K562 (cell line): Measurements from ENCODE around the gene SPNS1. TPM values are rescaled to one million over a fixed set of nuclear protein-coding genes. Genes with fewer than 3 reads are reported as not detected.

Source experiments
- BCL6 ChIP-seq: fragments of 250-450 bp; sonication (Bioruptor Pico); IDR thresholded peaks from 2 replicates; pipeline ENCODE4 v1.4.0; 2020
- EHMT2 ChIP-seq: fragments of 450-650 bp; IDR thresholded peaks from 2 replicates; pipeline ENCODE4 v1.6.1; 2018; ENCODE audit warnings: antibody characterized with exemption
- EWSR1 ChIP-seq: fragments of 450-650 bp; IDR thresholded peaks from 2 replicates; pipeline ENCODE4 v1.6.1; 2018; ENCODE audit warnings: borderline replicate concordance, mild to moderate bottlenecking, low read depth, moderate library complexity; ENCODE audit not compliant: partially characterized antibody
- EZH2 ChIP-seq: IDR thresholded peaks from 2 replicates; pipeline ENCODE4 v1.6.1; 2012; ENCODE audit warnings: low read depth, mild to moderate bottlenecking, inconsistent platforms, low read length, borderline replicate concordance
- MAFG ChIP-seq: fragments of 450-650 bp; conservative IDR thresholded peaks from 2 replicates; pipeline ENCODE4 v1.6.1; 2016; ENCODE audit warnings: missing genetic modification characterization, missing compliant biosample characterization
- MECOM ChIP-seq: fragments of 250-450 bp; sonication (Bioruptor Pico); IDR thresholded peaks from 2 replicates; pipeline ENCODE4 v1.8.0; 2022; ENCODE audit warnings: inconsistent platforms
- NFIC ChIP-seq: fragments of 450-650 bp; IDR thresholded peaks from 2 replicates; pipeline ENCODE4 v1.6.1; 2017; ENCODE audit warnings: mild to moderate bottlenecking, inconsistent platforms
- POLR3A ChIP-seq: IDR thresholded peaks from 2 replicates; pipeline ENCODE4 v1.6.1; 2011; ENCODE audit warnings: borderline replicate concordance, mild to moderate bottlenecking, moderate library complexity; ENCODE audit not compliant: insufficient read length, insufficient read depth; ENCODE audit errors: extremely low read depth
- RCOR1 ChIP-seq, 2 experiments: IDR thresholded peaks; 2 replicates each; pipeline ENCODE4 v1.6.1; 2012; ENCODE audit warnings: low read depth in 2 of 2, low read length in 2 of 2, borderline replicate concordance in 1 of 2, improper control_type of control experiment in 1 of 2
- SMARCA4 ChIP-seq: fragments of 450-650 bp; IDR thresholded peaks from 2 replicates; pipeline ENCODE4 v1.6.1; 2016
- SNIP1 ChIP-seq: fragments of 450-650 bp; IDR thresholded peaks from 2 replicates; pipeline ENCODE4 v1.7.1; 2017; ENCODE audit warnings: low read depth, mild to moderate bottlenecking
- STAT5B ChIP-seq: fragments of 250-450 bp; sonication (Bioruptor Pico); IDR thresholded peaks from 2 replicates; pipeline ENCODE4 v1.8.0; 2021; ENCODE audit warnings: mild to moderate bottlenecking, inconsistent platforms
- ZNF143 ChIP-seq: sonication (generic); formaldehyde crosslinking; IDR thresholded peaks from 2 replicates; pipeline ENCODE4 v1.9.0; 2022; ENCODE audit warnings: mild to moderate bottlenecking, missing genetic modification reagents
- ZNF184 ChIP-seq: sonication (generic); formaldehyde crosslinking; IDR thresholded peaks from 2 replicates; pipeline ENCODE4 v1.5.0; 2020; ENCODE audit warnings: missing genetic modification reagents
- ZNF408 ChIP-seq: fragments of 250-450 bp; sonication (Bioruptor Pico); IDR thresholded peaks from 2 replicates; pipeline ENCODE4 v1.4.0; 2020; ENCODE audit warnings: low read depth, mild to moderate bottlenecking, moderate library complexity
- ZNF644 ChIP-seq: fragments of 200-800 bp; sonication (Bioruptor generic); IDR thresholded peaks from 2 replicates; pipeline ENCODE4 v1.6.1; 2016; ENCODE audit warnings: low read depth, missing genetic modification characterization, missing compliant biosample characterization
- polyA plus RNA-seq, 8 experiments: library from polyadenylated mRNA; depleted of rRNA in 4 of 8; stranded (reverse) in 5 of 8; unstranded in 3 of 8; fragments of >200 nt; fragmentation: Nextera tagmentation in 2 of 8; fragmentation: Illumina TruSeq in 1 of 8; extraction: Ambion mirVana in 2 of 8; extraction: Trizol in 1 of 8; gene quantifications; 2 replicates each; pipeline versions ENCODE4 v1.2.1 to v1.2.3, GENCODE V29; 2011 to 2014; ENCODE audit warnings: inconsistent platforms in 1 of 8, missing spikeins in 1 of 8
- total RNA-seq, 7 experiments: library from RNA; depleted of rRNA in 6 of 7; stranded (reverse); fragments of >200 nt in 6 of 7; fragmentation: Illumina TruSeq in 2 of 7; extraction: Trizol in 2 of 7; gene quantifications; 2 replicates each; pipeline versions ENCODE4 v1.2.1 to v1.2.3, GENCODE V29; 2011 to 2021; ENCODE audit warnings: low replicate concordance in 1 of 7
- TF ChIP-seq, protein P1 (sequence below): fragments of 450-650 bp; conservative IDR thresholded peaks from 2 replicates; pipeline ENCODE4 v1.6.1; 2016; ENCODE audit warnings: missing genetic modification characterization, low read depth, mild to moderate bottlenecking, control low read depth, missing compliant biosample characterization
- TF ChIP-seq, protein P2 (sequence below): fragments of 250-450 bp; sonication (Bioruptor Pico); IDR thresholded peaks from 2 replicates; pipeline ENCODE4 v1.4.0; 2020; ENCODE audit warnings: mild to moderate bottlenecking
- TF ChIP-seq, protein P3 (sequence below), 2 experiments: fragments of 200-800 bp in 1 of 2; sonication (Bioruptor generic) in 1 of 2; sonication (generic) in 1 of 2; formaldehyde crosslinking in 1 of 2; IDR thresholded peaks in 1 of 2; conservative IDR thresholded peaks in 1 of 2; 2 replicates each; pipeline versions ENCODE4 v1.5.0 to v1.6.1; 2016 to 2020; ENCODE audit warnings: missing compliant biosample characterization in 1 of 2, missing genetic modification characterization in 1 of 2, missing genetic modification reagents in 1 of 2
- TF ChIP-seq, protein P4 (sequence below): IDR thresholded peaks from 2 replicates; pipeline ENCODE4 v1.6.1; 2011; ENCODE audit not compliant: insufficient read length; ENCODE audit errors: extremely low read depth
- TF ChIP-seq, protein P5 (sequence below): sonication (generic); formaldehyde crosslinking; IDR thresholded peaks from 2 replicates; pipeline ENCODE4 v1.8.0; 2022; ENCODE audit warnings: missing genetic modification reagents, mild to moderate bottlenecking, moderate library complexity, borderline replicate concordance
- TF ChIP-seq, protein P6 (sequence below): IDR thresholded peaks from 2 replicates; pipeline ENCODE4 v1.6.1; 2014; ENCODE audit warnings: antibody characterized with exemption

Gene SPNS1
- total and polyA plus RNA-seq, 9 of the 15 experiments (the other 6 are each of a cell fraction or from before 2014, with no cell fraction given) = 0.58 to 64.9 (median 13.7) TPM

DNA sequence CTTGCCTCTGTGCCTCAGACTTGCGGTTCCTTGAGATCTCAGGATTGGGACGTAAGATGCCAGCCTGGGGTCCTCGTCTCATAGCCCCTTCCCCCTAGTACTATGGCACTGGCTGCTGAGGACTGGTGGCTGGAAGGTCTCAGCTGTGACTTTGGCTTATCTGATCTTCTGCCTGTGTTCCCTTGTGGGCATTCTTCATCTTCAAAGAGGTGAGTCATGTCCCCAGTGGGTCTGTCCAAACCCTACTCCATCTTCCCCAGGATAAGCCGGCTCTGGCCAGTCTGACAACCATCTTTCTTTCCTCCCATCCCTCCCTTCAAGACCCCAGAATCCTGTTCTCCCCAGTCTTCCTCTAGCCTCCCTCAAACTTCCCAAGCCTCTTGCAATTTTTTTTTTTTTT lies 39.2 kb upstream of the SPNS1 start (continued):
- TF ChIP-seq, protein P1, sequence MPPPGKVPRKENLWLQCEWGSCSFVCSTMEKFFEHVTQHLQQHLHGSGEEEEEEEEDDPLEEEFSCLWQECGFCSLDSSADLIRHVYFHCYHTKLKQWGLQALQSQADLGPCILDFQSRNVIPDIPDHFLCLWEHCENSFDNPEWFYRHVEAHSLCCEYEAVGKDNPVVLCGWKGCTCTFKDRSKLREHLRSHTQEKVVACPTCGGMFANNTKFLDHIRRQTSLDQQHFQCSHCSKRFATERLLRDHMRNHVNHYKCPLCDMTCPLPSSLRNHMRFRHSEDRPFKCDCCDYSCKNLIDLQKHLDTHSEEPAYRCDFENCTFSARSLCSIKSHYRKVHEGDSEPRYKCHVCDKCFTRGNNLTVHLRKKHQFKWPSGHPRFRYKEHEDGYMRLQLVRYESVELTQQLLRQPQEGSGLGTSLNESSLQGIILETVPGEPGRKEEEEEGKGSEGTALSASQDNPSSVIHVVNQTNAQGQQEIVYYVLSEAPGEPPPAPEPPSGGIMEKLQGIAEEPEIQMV (tag) = no peak
- TF ChIP-seq, protein P2, sequence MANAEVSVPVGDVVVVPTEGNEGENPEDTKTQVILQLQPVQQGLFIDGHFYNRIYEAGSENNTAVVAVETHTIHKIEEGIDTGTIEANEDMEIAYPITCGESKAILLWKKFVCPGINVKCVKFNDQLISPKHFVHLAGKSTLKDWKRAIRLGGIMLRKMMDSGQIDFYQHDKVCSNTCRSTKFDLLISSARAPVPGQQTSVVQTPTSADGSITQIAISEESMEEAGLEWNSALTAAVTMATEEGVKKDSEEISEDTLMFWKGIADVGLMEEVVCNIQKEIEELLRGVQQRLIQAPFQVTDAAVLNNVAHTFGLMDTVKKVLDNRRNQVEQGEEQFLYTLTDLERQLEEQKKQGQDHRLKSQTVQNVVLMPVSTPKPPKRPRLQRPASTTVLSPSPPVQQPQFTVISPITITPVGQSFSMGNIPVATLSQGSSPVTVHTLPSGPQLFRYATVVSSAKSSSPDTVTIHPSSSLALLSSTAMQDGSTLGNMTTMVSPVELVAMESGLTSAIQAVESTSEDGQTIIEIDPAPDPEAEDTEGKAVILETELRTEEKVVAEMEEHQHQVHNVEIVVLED = no peak
- TF ChIP-seq EWSR1 (no peak), ZNF644 (tag) (no peak), MECOM (CRISPR knock-in tag) (no peak), NFIC (no peak), EZH2 (no peak), SMARCA4 (peak; percentile 44; the same call in 1 of the 2 replicates), ZNF143 (CRISPR knock-in tag) (no peak), ZNF184 (CRISPR knock-in tag) (no peak), MAFG (tag) (no peak), EHMT2 (0 out of 2 replicates have a peak, but pooled peaks have one; percentile 44), POLR3A (no peak), ZNF408 (CRISPR knock-in tag) (no peak), RCOR1 (IDR thresholded peaks at IDR 0.05; ENCODE audit: borderline replicate concordance in 1 of 2, low read depth in 2 of 2, low read length in 2 of 2) (peak in 1 of 2 experiments; percentile 21; a peak in 1 of 4 replicates), BCL6 (no peak), STAT5B (CRISPR knock-in tag) (no peak), SNIP1 (no peak)
- TF ChIP-seq, protein P3, sequence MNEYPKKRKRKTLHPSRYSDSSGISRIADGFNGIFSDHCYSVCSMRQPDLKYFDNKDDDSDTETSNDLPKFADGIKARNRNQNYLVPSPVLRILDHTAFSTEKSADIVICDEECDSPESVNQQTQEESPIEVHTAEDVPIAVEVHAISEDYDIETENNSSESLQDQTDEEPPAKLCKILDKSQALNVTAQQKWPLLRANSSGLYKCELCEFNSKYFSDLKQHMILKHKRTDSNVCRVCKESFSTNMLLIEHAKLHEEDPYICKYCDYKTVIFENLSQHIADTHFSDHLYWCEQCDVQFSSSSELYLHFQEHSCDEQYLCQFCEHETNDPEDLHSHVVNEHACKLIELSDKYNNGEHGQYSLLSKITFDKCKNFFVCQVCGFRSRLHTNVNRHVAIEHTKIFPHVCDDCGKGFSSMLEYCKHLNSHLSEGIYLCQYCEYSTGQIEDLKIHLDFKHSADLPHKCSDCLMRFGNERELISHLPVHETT (CRISPR knock-in tag; conservative IDR thresholded peaks at IDR 0.05 in 1 of 2, IDR thresholded peaks at IDR 0.05 in 1 of 2) = no peak
- TF ChIP-seq, protein P4, sequence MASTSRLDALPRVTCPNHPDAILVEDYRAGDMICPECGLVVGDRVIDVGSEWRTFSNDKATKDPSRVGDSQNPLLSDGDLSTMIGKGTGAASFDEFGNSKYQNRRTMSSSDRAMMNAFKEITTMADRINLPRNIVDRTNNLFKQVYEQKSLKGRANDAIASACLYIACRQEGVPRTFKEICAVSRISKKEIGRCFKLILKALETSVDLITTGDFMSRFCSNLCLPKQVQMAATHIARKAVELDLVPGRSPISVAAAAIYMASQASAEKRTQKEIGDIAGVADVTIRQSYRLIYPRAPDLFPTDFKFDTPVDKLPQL = no peak
- TF ChIP-seq, protein P5, sequence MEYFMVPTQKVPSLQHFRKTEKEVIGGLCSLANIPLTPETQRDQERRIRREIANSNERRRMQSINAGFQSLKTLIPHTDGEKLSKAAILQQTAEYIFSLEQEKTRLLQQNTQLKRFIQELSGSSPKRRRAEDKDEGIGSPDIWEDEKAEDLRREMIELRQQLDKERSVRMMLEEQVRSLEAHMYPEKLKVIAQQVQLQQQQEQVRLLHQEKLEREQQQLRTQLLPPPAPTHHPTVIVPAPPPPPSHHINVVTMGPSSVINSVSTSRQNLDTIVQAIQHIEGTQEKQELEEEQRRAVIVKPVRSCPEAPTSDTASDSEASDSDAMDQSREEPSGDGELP (CRISPR knock-in tag) = peak; percentile 80
- TF ChIP-seq, protein P6, sequence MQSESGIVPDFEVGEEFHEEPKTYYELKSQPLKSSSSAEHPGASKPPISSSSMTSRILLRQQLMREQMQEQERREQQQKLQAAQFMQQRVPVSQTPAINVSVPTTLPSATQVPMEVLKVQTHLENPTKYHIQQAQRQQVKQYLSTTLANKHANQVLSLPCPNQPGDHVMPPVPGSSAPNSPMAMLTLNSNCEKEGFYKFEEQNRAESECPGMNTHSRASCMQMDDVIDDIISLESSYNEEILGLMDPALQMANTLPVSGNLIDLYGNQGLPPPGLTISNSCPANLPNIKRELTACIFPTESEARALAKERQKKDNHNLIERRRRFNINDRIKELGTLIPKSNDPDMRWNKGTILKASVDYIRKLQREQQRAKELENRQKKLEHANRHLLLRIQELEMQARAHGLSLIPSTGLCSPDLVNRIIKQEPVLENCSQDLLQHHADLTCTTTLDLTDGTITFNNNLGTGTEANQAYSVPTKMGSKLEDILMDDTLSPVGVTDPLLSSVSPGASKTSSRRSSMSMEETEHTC = no peak
